ENCODE results near the gene GLCE. TPM values are rescaled to one million over a fixed set of nuclear protein-coding genes. Genes with fewer than 3 reads are reported as not detected.
"Not testable (repeated sequence)": the region's sequence is repeated elsewhere in the genome, so short reads cannot be mapped to it uniquely, and the experiment has no call there.

Gene GLCE
- total RNA-seq, 2 donors from 2014 or later, result 9.2 to 11.1 TPM

GRCh38 chr15:69133862-69134519 lies 26.4 kb upstream of the GLCE start:
- intact Hi-C loops (cut with DNase I), result no loop called here
- no peak for ATAC-seq
- no peak for DNase-seq

- intact Hi-C loops (cut with DNase I), result no loop called here
- DNase-seq (no peak), ATAC-seq (no peak)
Observed at GRCh38 chr15:69134791-69135190, 25.6 kb upstream of the GLCE start.

- ATAC-seq (no peak), DNase-seq (no peak)
- intact Hi-C loops (cut with DNase I), result no loop called here
Observed at GRCh38 chr15:69135499-69135898, 24.9 kb upstream of the GLCE start.

GRCh38 chr15:69138963-69139362 lies 21.5 kb upstream of the GLCE start:
- ATAC-seq, result no peak
- intact Hi-C loops (cut with DNase I), result no loop called here

GRCh38 chr15:69140306-69140705 lies 20.1 kb upstream of the GLCE start:
- intact Hi-C loops (cut with DNase I), result no loop called here
- ATAC-seq (no peak), DNase-seq (no peak)

More at GRCh38 chr15:69138963-69139362, 21.5 kb upstream of the GLCE start:
- no peak for DNase-seq

GRCh38 chr15:69141286-69141701 lies 19.1 kb upstream of the GLCE start:
- intact Hi-C loops (cut with DNase I), result no loop called here
- ATAC-seq (no peak), DNase-seq (no peak)

GRCh38 chr15:69141833-69142232 lies 18.6 kb upstream of the GLCE start:
- ATAC-seq (no peak), DNase-seq (no peak)
- intact Hi-C loops (cut with DNase I), result no loop called here

- intact Hi-C loops (cut with DNase I), result no loop called here
- ATAC-seq, result no peak
- no peak for DNase-seq
Observed at GRCh38 chr15:69143756-69144436, 16.5 kb upstream of the GLCE start.

GRCh38 chr15:69144530-69144929 lies 15.9 kb upstream of the GLCE start:
- ATAC-seq (no peak), DNase-seq (no peak)
- intact Hi-C loops (cut with DNase I), result no loop called here

- no peak for ATAC-seq
- no peak for DNase-seq
- intact Hi-C loops (cut with DNase I), result no loop called here
Observed at GRCh38 chr15:69145149-69145693, 15.2 kb upstream of the GLCE start.

GRCh38 chr15:69145694-69146492 lies 14.5 kb upstream of the GLCE start:
- no peak for DNase-seq
- peak in 1 of 2 donors; percentile 61 for ATAC-seq
- intact Hi-C loops (cut with DNase I), result no loop called here

GRCh38 chr15:69146724-69147435 lies 13.6 kb upstream of the GLCE start:
- ATAC-seq (no peak), DNase-seq (no peak)
- intact Hi-C loops (cut with DNase I), result no loop called here

GRCh38 chr15:69148465-69148864 lies 12.0 kb upstream of the GLCE start:
- DNase-seq (no peak), ATAC-seq (no peak)
- intact Hi-C loops (cut with DNase I), result no loop called here

GRCh38 chr15:69149163-69149562 lies 11.3 kb upstream of the GLCE start:
- no peak for DNase-seq
- no peak for ATAC-seq
- intact Hi-C loops (cut with DNase I), result no loop called here

- no peak for ATAC-seq
- no peak for DNase-seq
- intact Hi-C loops (cut with DNase I), result no loop called here
Observed at GRCh38 chr15:69149803-69150202, 10.6 kb upstream of the GLCE start.

- ATAC-seq (no peak), DNase-seq (no peak)
- intact Hi-C loops (cut with DNase I), result no loop called here
Observed at GRCh38 chr15:69150336-69150735, 10.1 kb upstream of the GLCE start.

GRCh38 chr15:69150841-69151240 lies 9.6 kb upstream of the GLCE start:
- ATAC-seq (no peak), DNase-seq (no peak)
- intact Hi-C loops (cut with DNase I), result no loop called here

GRCh38 chr15:69153046-69153445 lies 7.4 kb upstream of the GLCE start:
- ATAC-seq (no peak), DNase-seq (no peak)
- intact Hi-C loops (cut with DNase I), result no loop called here

GRCh38 chr15:69153587-69153986 lies 6.8 kb upstream of the GLCE start:
- DNase-seq; ATAC-seq; intact Hi-C loops (cut with DNase I): not testable (repeated sequence)
